HG03457 (cell line): ENCODE measurements around the gene USP47.
A peak's percentile ranks its signal among the peaks of the same experiment; 100 is the strongest.

Experiments used
- ATAC-seq: cut with Tn5 transposase; IDR thresholded peaks from one replicate; pipeline ENCODE4 v1.9.1; 2021; ENCODE audit warnings: moderate number of reproducible peaks; ENCODE audit not compliant: unreplicated experiment

The USP47 gene

GRCh38 chr11:11841723-11842420, at the start of gene USP47:
Gene USP47 (plus strand): TSS chr11:11841972. CDS start chr11:11842186, 214 bp downstream.
- ATAC-seq, result peak; percentile 60

GRCh38 chr11:11793073-11793472, 48.7 kb upstream of the USP47 start:
- ATAC-seq, result no peak

GRCh38 chr11:11798586-11799438, 43.0 kb upstream of the USP47 start:
- ATAC-seq, result no peak

- no peak for ATAC-seq
Measured at GRCh38 chr11:11805228-11805627, 36.5 kb upstream of the USP47 start.

- no peak for ATAC-seq
Measured at GRCh38 chr11:11806074-11806473, 35.7 kb upstream of the USP47 start.

GRCh38 chr11:11806586-11806985, 35.2 kb upstream of the USP47 start:
- no peak for ATAC-seq

- no peak for ATAC-seq
Measured at GRCh38 chr11:11807811-11808782, 33.7 kb upstream of the USP47 start.

- no peak for ATAC-seq
Measured at GRCh38 chr11:11808992-11809615, 32.7 kb upstream of the USP47 start.

- ATAC-seq, result no peak
Measured at GRCh38 chr11:11810764-11811726, 30.7 kb upstream of the USP47 start.

GRCh38 chr11:11813288-11813962, 28.3 kb upstream of the USP47 start:
- ATAC-seq, result no peak

- no peak for ATAC-seq
Measured at GRCh38 chr11:11814614-11815452, 26.9 kb upstream of the USP47 start.

- ATAC-seq, result no peak
Measured at GRCh38 chr11:11816511-11817314, 25.1 kb upstream of the USP47 start.

- no peak for ATAC-seq
Measured at GRCh38 chr11:11817957-11818356, 23.8 kb upstream of the USP47 start.

GRCh38 chr11:11818529-11819121, 23.1 kb upstream of the USP47 start:
- no peak for ATAC-seq

GRCh38 chr11:11821899-11822298, 19.9 kb upstream of the USP47 start:
- ATAC-seq, result no peak

- no peak for ATAC-seq
Measured at GRCh38 chr11:11822946-11823345, 18.8 kb upstream of the USP47 start.

GRCh38 chr11:11826260-11826659, 15.5 kb upstream of the USP47 start:
- no peak for ATAC-seq
